G401 (cell line): Measurements from ENCODE around the gene SPOCD1. TPM values are rescaled to one million over a fixed set of nuclear protein-coding genes. Genes with fewer than 3 reads are reported as not detected.

Source experiments
- DNase-seq: peaks from one replicate; pipeline ENCODE4 v3.0.0-alpha.2; 2015; ENCODE audit warnings: low spot score
- in situ Hi-C: cut with HindIII; loops from 2 replicates; pipeline ENCODE4 v1.10.0; 2016; ENCODE audit warnings: low sequenced_read_pairs, mixed read lengths
- total RNA-seq: library from RNA; depleted of rRNA; stranded (reverse); fragments of >200 nt; shearing (Covaris generic); gene quantifications from 2 replicates; pipeline ENCODE4 v1.2.3, GENCODE V29; 2014

Gene SPOCD1
- total RNA-seq, 1 experiment from 2014 or later, result 25.3 TPM

DNA sequence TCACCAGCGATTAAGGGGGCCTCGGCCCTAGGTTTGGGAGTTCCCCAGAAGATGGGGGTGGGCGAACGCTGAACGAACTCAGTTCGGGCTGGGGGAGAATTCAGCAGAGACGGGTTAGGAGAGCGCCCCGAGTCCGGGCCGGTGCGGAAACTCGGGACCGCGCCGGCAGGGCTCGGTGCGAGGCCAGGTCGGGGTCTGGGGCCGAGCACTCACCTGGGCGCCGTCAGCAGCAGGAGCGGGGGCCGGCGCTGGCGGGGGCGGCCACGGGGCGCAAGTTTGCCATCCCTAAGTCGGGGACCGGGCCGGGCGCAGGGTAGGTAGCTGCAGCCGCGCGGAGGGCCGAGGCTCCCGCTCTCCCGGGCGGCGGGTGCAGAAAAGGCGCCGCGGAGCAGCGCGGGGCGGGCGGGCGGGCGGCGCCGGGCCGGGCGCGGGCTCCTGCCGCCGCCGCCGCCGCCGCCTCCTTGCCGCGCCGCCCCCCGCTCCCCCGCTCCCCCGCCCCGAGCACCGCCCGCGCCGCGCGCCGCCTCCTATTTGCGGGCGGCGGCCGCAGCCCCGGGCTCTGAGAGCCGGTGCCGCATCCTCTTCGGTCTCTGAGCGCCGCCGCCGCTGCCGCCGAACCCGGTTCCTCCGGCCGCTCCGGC is 52.0 kb downstream of the SPOCD1 start:
- no peak for DNase-seq
- in situ Hi-C loops, result no loop called here

DNA sequence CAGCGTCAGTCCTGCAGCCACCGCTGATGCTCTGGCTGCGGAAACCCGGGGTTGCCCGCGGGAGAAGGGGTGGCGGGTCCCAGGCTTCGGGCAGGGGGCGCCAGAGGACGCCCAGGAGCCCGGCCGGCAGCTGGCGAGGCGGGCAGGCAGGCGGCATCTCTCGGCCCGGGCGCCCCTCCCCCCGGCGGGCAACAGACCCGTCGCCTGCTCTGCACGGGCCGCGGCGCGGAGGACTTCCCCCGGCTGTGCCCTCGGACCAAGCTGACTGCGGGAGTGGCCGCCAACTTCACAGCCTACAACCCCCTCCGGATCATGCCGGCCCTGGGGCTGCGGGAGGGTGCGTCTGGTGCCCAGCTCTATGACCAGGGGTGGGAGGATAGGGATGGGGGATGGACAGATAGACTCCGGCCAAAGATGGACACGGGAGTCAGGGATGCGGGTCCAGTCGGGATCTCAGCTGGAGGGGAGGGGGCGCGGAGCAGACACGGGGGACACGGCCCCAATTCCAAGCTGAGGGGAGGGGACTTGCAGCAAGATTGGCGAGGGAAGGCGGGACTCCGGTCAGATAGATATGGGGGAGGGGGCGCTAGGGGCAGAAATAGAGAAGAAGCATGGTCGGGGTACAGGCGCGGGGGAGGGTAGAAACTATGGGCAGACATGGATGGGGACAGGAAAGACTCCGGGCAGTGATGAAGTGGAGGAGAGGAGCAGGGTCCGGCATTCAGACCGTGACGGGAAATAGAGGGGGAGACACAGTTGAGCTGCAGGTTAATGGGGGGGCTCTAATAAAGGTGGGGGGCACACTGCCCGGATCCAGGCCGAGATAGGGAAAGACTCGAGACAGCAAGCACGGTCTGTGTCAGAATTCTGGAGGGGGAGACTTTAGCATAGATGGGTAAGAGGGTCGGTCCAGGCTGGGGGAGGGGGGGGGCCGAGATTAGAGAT is 52.8 kb downstream of the SPOCD1 start:
- DNase-seq, result peak; percentile 59
- in situ Hi-C loops, result no loop called here

DNA sequence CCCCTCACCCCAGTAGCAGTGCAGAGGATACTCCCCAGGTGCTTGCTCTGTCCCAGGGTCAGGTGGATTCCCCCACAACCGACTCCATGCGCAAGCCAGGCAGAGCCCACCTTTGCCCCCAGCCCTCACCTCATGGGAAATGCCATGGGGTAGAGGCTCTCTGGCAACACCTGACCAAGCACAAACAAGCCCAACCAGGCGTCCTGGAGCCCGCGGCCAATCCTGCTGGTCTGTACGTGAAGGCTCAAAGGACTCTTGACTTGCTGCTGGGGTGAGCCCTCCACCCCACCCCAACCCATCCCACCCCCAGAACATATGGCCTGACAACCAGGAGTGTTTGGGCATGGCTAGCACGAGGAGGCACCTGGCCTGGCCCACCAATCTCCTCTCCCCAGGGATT is 53.5 kb downstream of the SPOCD1 start:
- no peak for DNase-seq
- in situ Hi-C loops, result no loop called here

DNA sequence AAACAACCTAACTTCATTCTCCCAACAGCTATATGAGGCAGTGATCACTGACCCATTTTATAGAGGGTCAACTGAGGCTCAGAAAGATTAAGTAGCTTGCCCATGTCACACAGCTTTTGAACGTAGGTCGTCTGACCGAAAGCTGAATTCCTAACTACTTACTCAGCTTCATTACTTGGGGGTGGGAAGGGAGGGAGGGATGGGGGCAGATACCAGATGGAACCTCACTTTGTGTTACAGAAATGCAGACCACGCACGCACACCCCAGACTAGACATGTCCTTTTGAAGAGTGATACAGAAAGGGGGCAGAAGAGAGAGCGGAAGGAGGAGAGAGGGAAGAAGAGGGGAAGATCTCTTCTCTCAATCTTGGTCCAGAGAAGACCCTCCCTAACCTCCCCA is 53.9 kb downstream of the SPOCD1 start:
- in situ Hi-C loops, result no loop called here
- DNase-seq, result no peak

DNA sequence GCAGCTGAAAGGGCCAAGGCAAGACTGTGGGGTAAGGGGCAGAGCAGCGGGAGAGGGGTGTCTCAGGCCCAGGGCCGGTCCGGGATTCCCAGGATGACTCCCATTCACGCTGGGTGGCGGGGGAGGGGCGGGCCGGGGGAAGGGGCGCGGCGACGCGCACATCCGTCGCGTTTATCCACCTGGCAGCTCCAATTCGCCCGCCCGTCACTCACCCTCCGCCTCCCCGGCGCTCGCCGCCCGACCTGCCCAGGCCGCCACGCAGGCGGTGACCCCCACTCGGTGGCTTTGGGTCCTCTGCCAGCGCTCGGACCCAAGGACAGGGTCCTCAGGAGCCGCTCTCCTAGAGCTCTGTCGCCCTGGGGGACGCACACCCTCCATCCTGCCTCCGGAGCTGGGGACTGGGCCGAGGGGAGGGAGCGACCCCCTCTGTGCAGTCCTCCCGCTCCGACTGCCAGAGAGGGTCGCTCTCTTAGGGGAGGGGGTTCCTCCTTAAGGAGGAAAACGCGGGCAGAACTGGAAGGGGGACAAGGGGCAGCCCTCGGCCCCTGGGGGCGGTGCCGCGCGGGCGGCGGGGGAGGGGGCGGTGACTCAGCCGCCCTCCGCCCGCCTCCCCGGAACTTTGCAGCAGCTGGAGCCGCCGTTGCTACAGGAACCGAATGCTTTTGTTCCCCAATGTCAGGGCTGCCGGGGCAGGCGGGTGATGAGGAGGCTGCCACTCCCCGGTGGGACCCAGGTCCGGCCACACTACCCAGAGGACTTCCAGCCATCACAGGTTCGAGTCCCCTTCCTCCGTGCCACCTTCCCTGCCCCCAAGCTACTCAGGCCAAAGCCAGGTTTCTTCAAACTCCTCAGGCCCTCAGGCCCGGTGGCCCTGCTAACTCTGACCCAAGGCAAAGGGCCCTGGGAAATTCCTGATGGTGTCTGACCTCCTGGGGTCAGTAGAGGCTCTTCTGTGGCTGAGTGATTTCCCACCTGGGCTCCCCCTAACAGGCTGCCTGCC is 55.1 kb downstream of the SPOCD1 start:
- DNase-seq, result peak; percentile 22
- in situ Hi-C loops, result no loop called here

DNA sequence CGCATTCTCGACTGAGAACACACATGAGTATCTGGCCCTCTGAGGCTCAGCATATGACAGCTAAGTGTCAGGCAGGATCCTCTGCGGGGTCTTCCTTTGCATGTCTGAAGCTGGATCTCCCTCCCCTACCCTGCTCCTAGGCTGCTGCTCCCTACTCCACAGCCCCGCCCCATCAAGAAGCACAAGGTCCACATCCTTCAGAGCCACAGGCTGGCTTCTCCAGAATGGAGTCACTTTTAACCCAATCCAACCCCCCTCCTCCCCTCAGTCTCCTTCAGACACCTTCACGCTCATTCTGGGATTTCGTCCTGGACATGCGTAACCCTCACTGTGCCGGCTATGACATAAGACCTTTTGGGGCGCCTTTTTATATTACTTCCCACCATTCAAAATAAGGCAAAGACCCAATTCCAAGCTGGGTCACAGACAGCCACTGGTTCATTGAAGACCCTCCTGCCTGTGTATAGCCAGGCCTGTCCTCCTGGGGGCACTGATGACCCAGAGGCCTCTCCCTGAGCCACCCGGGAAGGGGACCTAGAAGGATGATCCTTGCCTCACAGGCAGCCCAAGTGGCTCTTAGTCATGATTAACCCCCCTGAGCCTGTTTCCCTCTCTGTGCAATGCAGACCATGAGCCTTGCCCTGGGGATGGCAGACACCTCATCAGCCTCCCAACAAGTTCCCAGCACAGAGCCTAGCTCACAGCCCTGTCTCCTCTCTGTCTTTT is 56.4 kb downstream of the SPOCD1 start:
- in situ Hi-C loops, result no loop called here

DNA sequence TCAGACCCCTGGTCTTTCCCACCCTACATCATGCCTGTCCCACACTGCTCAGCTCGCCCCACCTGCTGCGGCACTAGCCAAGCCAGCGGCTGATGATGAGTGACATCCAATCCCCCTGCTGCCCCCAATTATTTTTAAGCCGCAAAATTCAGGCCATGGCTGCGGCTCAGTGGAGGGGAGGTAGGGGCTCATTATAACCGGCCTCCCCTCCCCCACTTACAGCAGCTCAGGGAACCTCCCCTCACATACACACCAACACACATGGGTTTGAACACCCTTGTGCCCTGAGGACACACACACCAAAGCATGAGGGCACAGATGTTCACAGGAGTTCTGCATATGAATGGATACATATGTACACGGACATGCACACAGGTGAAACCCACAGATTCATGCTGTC is 57.0 kb downstream of the SPOCD1 start:
- in situ Hi-C loops, result no loop called here
- DNase-seq, result no peak

More for the DNA sequence above, 56.4 kb downstream of the SPOCD1 start:
- DNase-seq, result no peak

DNA sequence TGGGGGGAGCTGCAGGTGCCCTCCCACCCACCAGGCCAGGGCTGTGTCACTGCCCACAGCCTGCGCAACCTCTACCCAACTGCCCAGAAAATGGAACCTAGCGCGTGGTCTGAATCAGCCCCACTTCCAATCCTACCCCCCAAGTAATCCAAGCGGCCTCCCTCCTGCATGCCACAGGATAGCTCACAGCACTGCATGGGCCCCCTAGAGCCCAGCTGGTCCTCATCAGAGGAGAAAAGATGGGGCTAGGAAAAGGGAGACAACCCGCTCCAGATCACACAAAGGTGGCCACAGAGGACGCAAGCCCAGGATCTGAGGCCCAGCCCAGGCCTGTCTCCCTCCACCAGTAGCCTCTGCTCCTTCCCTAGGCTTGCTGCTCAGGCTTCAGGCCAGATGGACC is 57.8 kb downstream of the SPOCD1 start:
- no peak for DNase-seq
- in situ Hi-C loops, result no loop called here

DNA sequence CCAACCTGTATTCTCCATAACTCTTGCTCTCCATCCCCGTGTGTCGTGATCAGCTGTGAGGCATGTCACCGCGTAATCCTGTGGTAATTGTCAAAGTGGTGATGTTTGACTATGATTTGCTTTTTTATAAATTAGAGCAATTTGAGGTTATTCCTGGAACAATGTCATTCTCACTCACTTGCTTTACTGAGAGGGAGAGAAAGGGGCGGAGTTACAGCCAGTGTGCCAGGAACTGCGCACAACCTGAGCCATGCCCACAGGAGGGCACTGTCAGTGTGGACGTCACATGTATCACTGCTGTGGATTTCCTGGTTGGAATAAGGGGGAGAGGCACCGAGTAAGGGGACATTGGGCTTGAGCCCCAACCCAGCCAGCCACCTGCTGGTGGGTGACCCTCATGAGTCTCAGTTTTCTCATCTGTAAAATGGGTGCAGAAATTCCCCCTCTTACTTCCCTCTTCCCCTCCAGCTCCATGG is 58.6 kb downstream of the SPOCD1 start:
- in situ Hi-C loops, result no loop called here
- no peak for DNase-seq

DNA sequence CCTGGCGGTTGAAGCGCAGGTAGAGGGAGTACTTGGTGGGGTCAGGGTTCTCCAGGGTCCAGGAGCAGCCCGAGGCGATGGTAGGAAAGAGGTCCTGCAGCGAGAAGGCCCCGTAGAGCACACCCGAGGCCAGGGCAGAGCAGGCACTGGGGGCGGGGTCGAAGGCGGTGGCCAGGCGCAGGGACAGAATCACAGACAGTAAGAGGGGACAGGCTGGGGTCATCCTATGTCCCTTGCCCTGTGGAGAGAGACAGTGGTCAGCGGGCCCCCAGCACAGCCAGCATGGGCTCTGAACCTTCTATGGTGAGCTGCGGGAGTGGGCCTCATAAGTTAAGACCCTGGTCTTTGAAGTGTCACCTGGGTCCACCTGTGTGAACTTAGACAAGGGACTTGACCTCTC is 59.2 kb downstream of the SPOCD1 start:
- in situ Hi-C loops, result no loop called here
- no peak for DNase-seq

DNA sequence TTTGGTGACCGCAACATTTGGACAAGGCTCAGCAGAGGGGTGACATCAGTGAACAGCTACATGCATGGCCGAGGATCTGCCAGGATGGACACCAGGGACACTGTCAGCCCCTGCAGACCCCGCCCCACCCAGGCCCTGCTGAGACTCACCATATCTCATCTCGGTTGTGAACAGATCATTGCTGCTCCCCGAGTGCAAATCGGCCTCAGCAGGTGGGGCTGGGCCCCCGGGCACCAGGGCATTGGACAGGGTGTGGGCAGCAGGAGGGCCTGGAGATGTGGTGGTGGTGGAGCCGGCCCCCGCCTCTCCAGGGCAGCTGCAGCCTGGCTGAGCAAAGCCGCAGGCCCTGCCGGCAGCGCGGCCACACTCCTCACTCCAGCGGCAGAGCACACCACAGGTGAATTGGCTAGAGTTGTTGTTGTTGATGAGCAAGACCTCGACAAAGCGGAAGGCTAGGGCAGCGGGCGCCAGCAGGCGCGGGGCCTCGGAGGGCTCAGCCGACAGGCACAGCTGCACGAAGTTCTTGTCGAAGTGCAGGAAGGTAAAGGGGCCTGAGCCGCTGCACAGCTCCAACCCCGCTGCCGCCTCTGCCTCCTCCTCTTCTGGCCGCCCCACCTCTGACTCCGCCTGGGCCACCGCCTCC is 59.9 kb downstream of the SPOCD1 start:
- in situ Hi-C loops, result no loop called here
- DNase-seq, result no peak

DNA sequence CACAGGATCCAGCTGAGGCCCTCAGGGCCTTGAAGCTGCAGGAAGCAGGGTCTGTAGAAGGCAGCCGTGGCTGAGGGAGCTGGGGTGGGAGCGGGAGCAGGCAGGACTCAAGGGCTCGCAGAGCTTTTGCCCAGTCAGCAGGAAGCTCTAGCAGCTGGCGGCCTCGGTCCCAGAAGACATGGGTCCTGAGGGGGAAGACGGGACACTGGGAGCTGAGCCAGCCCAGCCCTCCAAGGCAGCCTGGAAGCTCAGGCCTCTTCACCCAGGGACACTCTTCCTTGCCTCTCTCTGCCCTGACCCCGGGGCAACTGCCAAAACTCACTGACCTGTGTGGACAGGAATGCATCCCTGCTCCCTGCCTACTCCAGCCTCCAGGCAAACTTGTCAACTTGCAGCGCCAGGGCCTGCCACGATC is 60.6 kb downstream of the SPOCD1 start:
- no peak for DNase-seq
- in situ Hi-C loops, result no loop called here

DNA sequence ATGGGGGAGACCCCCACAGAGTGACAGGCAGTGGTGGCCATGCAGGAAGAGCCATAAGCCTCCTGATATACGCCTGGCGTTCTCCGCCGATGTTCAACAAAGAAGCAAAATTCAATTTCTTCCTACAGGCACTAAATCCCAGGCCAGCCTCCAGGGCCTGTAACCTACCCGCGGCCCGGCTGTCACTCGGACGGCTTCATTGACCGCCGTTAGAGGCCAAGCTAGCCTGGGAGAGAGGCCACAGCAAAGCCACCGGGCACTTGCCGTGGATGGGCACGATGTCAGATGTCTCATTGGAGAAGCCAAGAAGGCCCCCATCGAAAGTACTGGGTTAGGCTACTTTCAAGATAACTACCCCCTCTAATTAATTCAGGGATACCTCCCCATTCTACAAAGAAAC is 61.4 kb downstream of the SPOCD1 start:
- in situ Hi-C loops, result no loop called here
- no peak for DNase-seq

DNA sequence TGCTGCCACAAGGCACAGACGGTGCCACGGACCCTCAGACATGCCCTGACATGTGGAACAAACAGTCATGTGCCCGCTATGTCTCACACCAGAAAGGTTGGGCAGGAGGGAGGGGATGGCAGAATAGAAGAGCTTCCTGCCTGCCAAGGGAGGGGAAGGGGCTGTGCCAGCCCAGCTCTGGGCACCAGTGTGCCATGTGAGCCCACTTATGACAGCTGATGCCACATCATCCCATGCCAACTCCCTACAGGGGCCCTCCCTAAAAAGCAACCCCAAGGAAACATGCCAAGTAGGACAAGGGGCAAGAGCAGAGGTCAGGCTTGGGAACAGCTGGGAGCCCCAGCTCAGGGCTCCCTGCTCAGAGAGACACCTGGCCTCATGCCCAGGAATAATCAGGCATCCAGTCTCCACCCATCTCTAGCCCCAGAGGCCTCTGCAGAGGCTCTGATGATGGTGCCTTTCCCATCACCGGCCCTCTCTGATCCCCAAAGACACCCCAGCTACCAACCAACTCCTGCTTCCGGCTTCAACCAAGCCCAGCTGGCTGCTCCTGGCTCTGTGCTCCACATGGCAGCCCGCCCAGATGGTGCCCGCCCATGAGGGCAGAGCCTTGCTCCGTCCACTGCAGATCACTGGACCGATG is 62.0 kb downstream of the SPOCD1 start:
- peak; percentile 81 for DNase-seq
- in situ Hi-C loops, result no loop called here

DNA sequence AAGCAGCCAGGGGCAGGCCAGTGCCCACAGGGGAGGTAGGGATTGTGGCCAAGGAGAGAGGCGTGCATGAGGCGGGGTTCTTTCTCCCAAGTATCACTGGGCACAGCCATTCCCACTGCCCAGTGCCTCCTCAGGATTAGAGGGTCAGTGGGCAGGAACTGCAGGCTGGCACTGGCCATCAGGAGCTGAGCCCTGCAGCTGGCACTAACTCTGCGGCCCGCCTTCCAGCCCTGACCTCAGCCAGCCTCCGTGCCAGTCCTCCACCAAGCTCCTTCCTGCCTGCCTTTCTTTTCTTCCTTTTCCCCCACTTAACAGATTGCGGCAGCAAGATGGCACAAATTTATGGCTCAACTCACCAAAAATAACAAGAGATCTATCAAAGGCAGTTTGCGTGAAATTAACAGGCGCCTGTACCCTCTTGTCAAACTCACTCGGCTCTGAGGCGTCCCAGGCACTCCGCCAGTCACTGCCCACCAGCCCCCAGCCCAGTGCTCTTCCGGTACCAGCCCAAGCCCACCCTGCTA is 62.8 kb downstream of the SPOCD1 start:
- in situ Hi-C loops, result no loop called here
- peak; percentile 54 for DNase-seq

DNA sequence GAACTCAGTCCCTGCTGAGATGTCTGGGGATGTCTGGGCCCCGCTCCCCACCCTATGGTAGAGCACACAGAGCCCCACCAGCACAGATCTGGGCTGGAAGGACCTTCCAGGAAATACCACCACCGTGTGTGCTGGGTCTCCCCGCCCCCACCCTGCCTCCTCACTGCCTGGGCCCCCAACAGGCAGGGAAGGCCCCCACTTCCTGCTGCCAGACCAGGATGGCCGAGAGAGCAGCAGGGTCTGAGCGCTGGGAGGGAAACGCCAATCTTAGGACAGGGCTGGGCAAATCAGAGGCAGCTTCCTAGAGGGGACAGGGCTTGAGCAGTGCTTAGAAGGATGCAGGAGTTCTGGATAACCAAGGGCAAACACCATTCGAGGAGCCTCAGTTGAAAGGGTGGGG is 63.6 kb downstream of the SPOCD1 start:
- DNase-seq, result no peak
- in situ Hi-C loops, result no loop called here

DNA sequence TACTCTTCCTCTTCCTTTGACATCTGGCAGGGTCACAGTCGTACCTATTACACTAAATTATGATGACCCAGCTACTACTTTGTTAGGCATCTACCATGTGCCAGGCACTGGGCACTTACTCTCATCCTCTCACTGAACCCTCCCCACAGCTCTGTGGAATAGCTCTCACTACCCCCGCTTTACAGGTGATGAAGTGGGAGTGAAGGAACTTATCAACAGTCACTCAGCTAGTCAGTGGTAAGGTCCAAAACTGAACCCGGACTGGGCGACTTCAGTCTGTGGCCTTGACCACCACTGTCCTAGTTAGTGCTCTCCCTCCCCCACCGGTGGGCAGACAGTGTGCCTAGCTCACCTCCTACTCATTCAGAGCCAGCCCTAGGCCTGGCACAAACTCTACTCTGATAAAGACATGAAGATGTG is 64.0 kb downstream of the SPOCD1 start:
- DNase-seq, result no peak
- in situ Hi-C loops, result no loop called here
